WTC11 (cell line): ENCODE results near the gene AMOT.

Experiments used
- CDX4 ChIP-seq: fragments of 250-450 bp; sonication (Bioruptor Pico); IDR thresholded peaks from 2 replicates; pipeline ENCODE4 v1.9.0; 2021; ENCODE audit warnings: moderate library complexity, mild to moderate bottlenecking, inconsistent platforms, borderline replicate concordance
- CTCF ChIP-seq: fragments of 200-600 bp; IDR thresholded peaks from 2 replicates; pipeline ENCODE4 v1.8.0; 2022; ENCODE audit warnings: antibody characterized with exemption
- E2F4 ChIP-seq: sonication (generic); formaldehyde crosslinking; IDR thresholded peaks from 2 replicates; pipeline ENCODE4 v1.8.1; 2022; ENCODE audit warnings: low read depth, mild to moderate bottlenecking, moderate library complexity, missing genetic modification reagents, borderline replicate concordance
- E2F5 ChIP-seq: sonication (generic); formaldehyde crosslinking; IDR thresholded peaks from 2 replicates; pipeline ENCODE4 v1.8.1; 2022; ENCODE audit warnings: mild to moderate bottlenecking, moderate library complexity, missing genetic modification reagents
- ELF4 ChIP-seq: sonication (generic); formaldehyde crosslinking; IDR thresholded peaks from 2 replicates; pipeline ENCODE4 v1.8.1; 2022; ENCODE audit warnings: low read depth, mild to moderate bottlenecking, moderate library complexity, missing genetic modification reagents
- GABPB1 ChIP-seq: sonication (generic); formaldehyde crosslinking; IDR thresholded peaks from 2 replicates; pipeline ENCODE4 v1.8.1; 2023; ENCODE audit warnings: mild to moderate bottlenecking, missing genetic modification reagents
- IRF1 ChIP-seq: sonication (generic); formaldehyde crosslinking; IDR thresholded peaks from 2 replicates; pipeline ENCODE4 v1.8.0; 2023; ENCODE audit warnings: missing genetic modification reagents
- IRF2 ChIP-seq: sonication (generic); formaldehyde crosslinking; IDR thresholded peaks from 2 replicates; pipeline ENCODE4 v1.8.0; 2022; ENCODE audit warnings: low read depth, missing genetic modification reagents, borderline replicate concordance
- NR3C1 ChIP-seq: sonication (generic); formaldehyde crosslinking; conservative IDR thresholded peaks from 2 replicates; pipeline ENCODE4 v1.8.1; 2023; ENCODE audit warnings: low read depth, mild to moderate bottlenecking, missing genetic modification reagents
- SP1 ChIP-seq: sonication (generic); formaldehyde crosslinking; conservative IDR thresholded peaks from 2 replicates; pipeline ENCODE4 v1.8.1; 2022; ENCODE audit warnings: missing genetic modification reagents
- TCF7 ChIP-seq: sonication (generic); formaldehyde crosslinking; IDR thresholded peaks from 2 replicates; pipeline ENCODE4 v1.8.0; 2022; ENCODE audit warnings: mild to moderate bottlenecking, low read depth, missing genetic modification reagents, moderate library complexity
- ZNF281 ChIP-seq: sonication (generic); formaldehyde crosslinking; IDR thresholded peaks from 2 replicates; pipeline ENCODE4 v1.8.0; 2023; ENCODE audit warnings: mild to moderate bottlenecking, missing genetic modification reagents
- ZNF423 ChIP-seq: fragments of 250-450 bp; sonication (Bioruptor Pico); IDR thresholded peaks from 2 replicates; pipeline ENCODE4 v2.1.2; 2022; ENCODE audit warnings: mild to moderate bottlenecking, moderate library complexity
- ZNF512 ChIP-seq: sonication (generic); formaldehyde crosslinking; IDR thresholded peaks from 2 replicates; pipeline ENCODE4 v1.8.1; 2022; ENCODE audit warnings: missing genetic modification reagents, borderline replicate concordance

GRCh38 chrX:112888916-112889315, 48.3 kb upstream of the AMOT start:
- TF ChIP-seq CTCF = no peak
- no peak for TF ChIP-seq ZNF423 (CRISPR knock-in tag)
- no peak for TF ChIP-seq IRF1 (CRISPR knock-in tag)
- no peak for TF ChIP-seq ZNF281 (CRISPR knock-in tag)
- no peak for TF ChIP-seq ZNF512
- no peak for TF ChIP-seq GABPB1
- TF ChIP-seq E2F5 (CRISPR knock-in tag) = no peak
- TF ChIP-seq SP1 (CRISPR knock-in tag) = no peak
- TF ChIP-seq NR3C1 (CRISPR knock-in tag) = no peak
- no peak for TF ChIP-seq TCF7 (CRISPR knock-in tag)
- TF ChIP-seq IRF2 = no peak
- TF ChIP-seq E2F4 = no peak
- TF ChIP-seq CDX4 (CRISPR knock-in tag) = no peak
- no peak for TF ChIP-seq ELF4 (CRISPR knock-in tag)
